ENCODE results near the gene MEPCE.
"Not testable (repeated sequence)": the region's sequence is repeated elsewhere in the genome, so short reads cannot be mapped to it uniquely, and the experiment has no call there.

MEPCE gene

GRCh38 chr7:100438172-100438571 lies 8.5 kb downstream of the MEPCE start:
- no peak overlapping the region for H3K4me3 ChIP-seq (ENCODE audit: low read length)
- no peak overlapping the region for H2BK120ac ChIP-seq (ENCODE audit: low read depth, low read length)
- peaks cover under 1% of the 10 kb centered on the region for H3K36me3 ChIP-seq (ENCODE audit: control insufficient read depth, insufficient read depth, low read length)
- no peak overlapping the region for H4K5ac ChIP-seq (ENCODE audit: low read length)
- no peaks in the 10 kb centered on the region for H3K27me3 ChIP-seq (ENCODE audit: insufficient read depth, low read length, poor library complexity)
- no peak overlapping the region for H2BK5ac ChIP-seq (ENCODE audit: low read length)
- peaks cover 16% of the 10 kb centered on the region for H3K79me2 ChIP-seq (ENCODE audit: control insufficient read depth, insufficient read depth, low read length)
- DNase-seq, result no peak
- H2AK5ac ChIP-seq (ENCODE audit: low read length), result no peak overlapping the region
- WGBS (ENCODE audit: extremely low coverage, insufficient coverage, low lambda C conversion rate), result 100% methylated on average over 1 of the region's 2 CpGs
- peaks cover 10% of the 10 kb centered on the region for H3K79me1 ChIP-seq (ENCODE audit: low read length)
- H3K27ac ChIP-seq (ENCODE audit: low read depth, low read length), result no peak overlapping the region
- no peak overlapping the region for H3K18ac ChIP-seq (ENCODE audit: low read length)
- H3K4me1 ChIP-seq (ENCODE audit: control insufficient read depth, low read depth, low read length), result no peaks in the 10 kb centered on the region
- no peak overlapping the region for H3K23ac ChIP-seq (ENCODE audit: low read length)
- H3K4ac ChIP-seq (ENCODE audit: low read depth, low read length), result no peak overlapping the region
- no peak overlapping the region for H4K8ac ChIP-seq (ENCODE audit: low read depth, low read length)
- H3K9ac ChIP-seq (ENCODE audit: low read length), result no peak overlapping the region
- H3K4me2 ChIP-seq (ENCODE audit: low read length), result no peak overlapping the region
- no peak overlapping the region for H3K56ac ChIP-seq (ENCODE audit: low read length)
- no peak overlapping the region for H2BK15ac ChIP-seq (replicated peaks; ENCODE audit: low read depth)

DNA sequence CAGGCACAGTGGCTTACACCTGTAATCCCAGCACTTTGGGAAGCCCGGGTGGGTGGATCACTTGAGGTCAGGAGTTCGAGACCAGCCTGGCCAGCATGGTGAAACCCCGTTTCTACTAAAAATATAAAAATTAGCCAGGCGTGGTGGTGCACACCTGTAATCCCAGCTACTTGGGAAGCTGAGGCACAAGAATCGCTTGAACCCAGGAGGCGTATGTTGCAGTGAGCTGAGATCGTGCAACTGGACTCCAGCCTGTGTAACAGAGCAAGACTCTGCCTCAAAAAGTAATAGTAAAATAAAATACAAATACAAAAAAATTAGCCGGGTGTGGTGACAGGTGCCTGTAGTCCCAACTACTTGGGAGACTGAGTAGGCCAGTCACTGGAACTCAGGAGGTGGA lies 9.1 kb downstream of the MEPCE start:
- H3K9ac ChIP-seq (ENCODE audit: low read length); H2BK15ac ChIP-seq (replicated peaks; ENCODE audit: low read depth); H3K36me3 ChIP-seq (ENCODE audit: control insufficient read depth, insufficient read depth, low read length); H3K27me3 ChIP-seq (ENCODE audit: insufficient read depth, low read length, poor library complexity); H3K4me2 ChIP-seq (ENCODE audit: low read length); H3K27ac ChIP-seq (ENCODE audit: low read depth, low read length); DNase-seq; H3K4me1 ChIP-seq (ENCODE audit: control insufficient read depth, low read depth, low read length); H2AK5ac ChIP-seq (ENCODE audit: low read length); H3K18ac ChIP-seq (ENCODE audit: low read length); H4K8ac ChIP-seq (ENCODE audit: low read depth, low read length); H3K4ac ChIP-seq (ENCODE audit: low read depth, low read length); H3K4me3 ChIP-seq (ENCODE audit: low read length); H3K56ac ChIP-seq (ENCODE audit: low read length); H3K23ac ChIP-seq (ENCODE audit: low read length); H4K5ac ChIP-seq (ENCODE audit: low read length); H2BK120ac ChIP-seq (ENCODE audit: low read depth, low read length); H3K79me1 ChIP-seq (ENCODE audit: low read length); H2BK5ac ChIP-seq (ENCODE audit: low read length): not testable (repeated sequence)
- WGBS (ENCODE audit: extremely low coverage, insufficient coverage, low lambda C conversion rate), result no CpG with 5 or more reads among the region's 8 CpGs
- H3K79me2 ChIP-seq (ENCODE audit: control insufficient read depth, insufficient read depth, low read length), result peaks cover 12% of the 10 kb centered on the region

DNA sequence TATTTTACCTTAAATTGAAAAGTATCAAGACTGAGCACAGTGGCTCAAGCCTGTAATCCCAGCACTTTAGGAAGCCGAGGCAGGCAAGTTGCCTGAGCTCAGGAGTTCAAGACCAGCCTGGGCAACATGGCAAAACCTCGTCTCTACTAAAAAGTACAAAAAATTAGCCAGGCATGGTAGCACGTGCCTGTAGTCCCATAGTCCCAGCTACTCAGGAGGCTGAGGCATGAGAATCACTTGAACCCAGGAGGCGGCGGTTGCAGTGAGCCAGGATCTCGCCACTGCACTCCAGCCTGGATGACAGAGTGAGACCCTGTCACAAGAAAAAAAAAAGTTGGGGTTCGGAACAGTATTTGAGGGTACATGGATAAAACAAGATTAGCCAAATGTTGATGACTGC lies 9.6 kb downstream of the MEPCE start:
- not testable (repeated sequence) for H3K36me3 ChIP-seq (ENCODE audit: control insufficient read depth, insufficient read depth, low read length); H3K79me1 ChIP-seq (ENCODE audit: low read length); H2AK5ac ChIP-seq (ENCODE audit: low read length); H3K79me2 ChIP-seq (ENCODE audit: control insufficient read depth, insufficient read depth, low read length); H3K18ac ChIP-seq (ENCODE audit: low read length); H3K23ac ChIP-seq (ENCODE audit: low read length); H4K8ac ChIP-seq (ENCODE audit: low read depth, low read length); DNase-seq; H3K56ac ChIP-seq (ENCODE audit: low read length); H3K4me2 ChIP-seq (ENCODE audit: low read length); H3K9ac ChIP-seq (ENCODE audit: low read length); H3K4me3 ChIP-seq (ENCODE audit: low read length); H4K5ac ChIP-seq (ENCODE audit: low read length); H2BK120ac ChIP-seq (ENCODE audit: low read depth, low read length); H2BK5ac ChIP-seq (ENCODE audit: low read length); H3K4me1 ChIP-seq (ENCODE audit: control insufficient read depth, low read depth, low read length); H3K27ac ChIP-seq (ENCODE audit: low read depth, low read length); H3K4ac ChIP-seq (ENCODE audit: low read depth, low read length); H3K27me3 ChIP-seq (ENCODE audit: insufficient read depth, low read length, poor library complexity); H2BK15ac ChIP-seq (replicated peaks; ENCODE audit: low read depth)
- WGBS (ENCODE audit: extremely low coverage, insufficient coverage, low lambda C conversion rate), result no CpG with 5 or more reads among the region's 7 CpGs

- Histone ChIP-seq H3K4me3 (ENCODE audit: low read length) (no peak overlapping the region), H3K36me3 (ENCODE audit: control insufficient read depth, insufficient read depth, low read length) (no peaks in the 10 kb centered on the region), H2BK120ac (ENCODE audit: low read depth, low read length) (no peak overlapping the region), H4K5ac (ENCODE audit: low read length) (no peak overlapping the region), H3K27me3 (ENCODE audit: insufficient read depth, low read length, poor library complexity) (no peaks in the 10 kb centered on the region), H3K18ac (ENCODE audit: low read length) (no peak overlapping the region), H3K56ac (ENCODE audit: low read length) (no peak overlapping the region), H3K79me1 (ENCODE audit: low read length) (no peaks in the 10 kb centered on the region), H2BK15ac (replicated peaks; ENCODE audit: low read depth) (no peak overlapping the region), H3K79me2 (ENCODE audit: control insufficient read depth, insufficient read depth, low read length) (no peaks in the 10 kb centered on the region), H4K8ac (ENCODE audit: low read depth, low read length) (no peak overlapping the region), H3K4me2 (ENCODE audit: low read length) (no peak overlapping the region), H2AK5ac (ENCODE audit: low read length) (no peak overlapping the region), H3K9ac (ENCODE audit: low read length) (no peak overlapping the region), H3K4ac (ENCODE audit: low read depth, low read length) (no peak overlapping the region), H2BK5ac (ENCODE audit: low read length) (no peak overlapping the region), H3K23ac (ENCODE audit: low read length) (no peak overlapping the region), H3K27ac (ENCODE audit: low read depth, low read length) (no peak overlapping the region), H3K4me1 (ENCODE audit: control insufficient read depth, low read depth, low read length) (no peaks in the 10 kb centered on the region)
- DNase-seq, result no peak
- no CpG with 5 or more reads among the region's 11 CpGs for WGBS (ENCODE audit: extremely low coverage, insufficient coverage, low lambda C conversion rate)
These were observed 12.3 kb downstream of the MEPCE start for GRCh38 chr7:100441641-100442535.

DNA sequence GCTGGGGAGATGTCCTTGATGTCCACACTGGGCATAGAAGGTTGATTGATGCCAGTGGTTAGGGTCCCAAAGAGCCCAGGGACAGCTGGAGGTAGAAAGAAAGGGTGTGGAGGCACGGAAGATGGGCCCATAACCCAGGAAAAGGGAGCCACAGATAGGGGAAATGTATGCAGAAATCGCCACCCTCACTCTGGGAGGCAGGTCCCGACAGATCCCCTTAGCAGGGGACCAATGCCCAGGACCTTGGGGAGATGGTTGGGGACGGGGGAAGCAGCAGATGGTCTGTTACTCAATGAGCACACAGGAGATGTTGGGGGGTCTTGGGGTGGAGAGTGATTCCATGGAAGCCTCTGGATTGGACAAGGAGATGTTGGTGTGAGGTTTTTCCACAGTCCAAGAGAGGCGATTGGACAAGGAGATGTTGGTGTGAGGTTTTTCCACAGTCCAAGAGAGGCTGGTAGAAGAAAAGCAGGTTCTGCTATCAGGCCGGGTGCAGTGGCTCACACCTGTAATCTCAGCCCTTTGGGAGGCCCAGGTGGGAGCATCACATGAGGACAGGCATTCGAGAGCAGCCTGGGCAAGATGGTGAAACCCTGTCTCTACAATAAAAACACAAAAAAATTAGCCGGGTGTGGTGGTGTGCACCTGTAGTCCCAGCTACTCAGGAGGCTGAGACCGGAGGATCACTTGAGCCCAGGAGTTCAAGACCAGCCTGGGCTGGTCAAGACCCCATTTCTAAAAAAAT lies 13.6 kb downstream of the MEPCE start:
- no peaks in the 10 kb centered on the region for H3K27me3 ChIP-seq (ENCODE audit: insufficient read depth, low read length, poor library complexity)
- H3K36me3 ChIP-seq (ENCODE audit: control insufficient read depth, insufficient read depth, low read length), result no peaks in the 10 kb centered on the region
- no CpG with 5 or more reads among the region's 9 CpGs for WGBS (ENCODE audit: extremely low coverage, insufficient coverage, low lambda C conversion rate)
- H3K27ac ChIP-seq (ENCODE audit: low read depth, low read length), result no peak overlapping the region
- no peak overlapping the region for H2BK120ac ChIP-seq (ENCODE audit: low read depth, low read length)
- H3K4ac ChIP-seq (ENCODE audit: low read depth, low read length), result no peak overlapping the region
- H3K4me3 ChIP-seq (ENCODE audit: low read length), result no peak overlapping the region
- no peaks in the 10 kb centered on the region for H3K79me1 ChIP-seq (ENCODE audit: low read length)
- no peak overlapping the region for H3K23ac ChIP-seq (ENCODE audit: low read length)
- H3K9ac ChIP-seq (ENCODE audit: low read length), result no peak overlapping the region
- no peak for DNase-seq
- H2BK5ac ChIP-seq (ENCODE audit: low read length), result no peak overlapping the region
- no peak overlapping the region for H2AK5ac ChIP-seq (ENCODE audit: low read length)
- no peak overlapping the region for H4K8ac ChIP-seq (ENCODE audit: low read depth, low read length)
- H3K79me2 ChIP-seq (ENCODE audit: control insufficient read depth, insufficient read depth, low read length), result no peaks in the 10 kb centered on the region
- H2BK15ac ChIP-seq (replicated peaks; ENCODE audit: low read depth), result no peak overlapping the region
- no peaks in the 10 kb centered on the region for H3K4me1 ChIP-seq (ENCODE audit: control insufficient read depth, low read depth, low read length)
- H3K18ac ChIP-seq (ENCODE audit: low read length), result no peak overlapping the region
- H4K5ac ChIP-seq (ENCODE audit: low read length), result no peak overlapping the region
- no peak overlapping the region for H3K4me2 ChIP-seq (ENCODE audit: low read length)
- no peak overlapping the region for H3K56ac ChIP-seq (ENCODE audit: low read length)
